Suprapubic skin (tissue), 4 donors: ENCODE data around the gene TNS1. TPM values are rescaled to one million over a fixed set of nuclear protein-coding genes. Genes with fewer than 3 reads are reported as not detected.

ENCODE experiments used
- DNase-seq, 2 donors: peaks; one replicate each; pipeline ENCODE4 v3.0.0-alpha.2; 2019; ENCODE audit warnings: low spot score in 2 of 2
- H3K27ac ChIP-seq: fragments of 200-600 bp; sonication (generic); one replicate; pipeline ENCODE4 v1.5.1; 2019
- H3K27me3 ChIP-seq: fragments of 200-600 bp; sonication (generic); one replicate; pipeline ENCODE4 v1.5.1; 2019
- H3K36me3 ChIP-seq: fragments of 200-600 bp; sonication (generic); one replicate; pipeline ENCODE4 v1.5.1; 2019
- H3K4me1 ChIP-seq: fragments of 200-600 bp; sonication (generic); one replicate; pipeline ENCODE4 v1.5.1; 2019
- H3K4me3 ChIP-seq: fragments of 200-600 bp; sonication (generic); one replicate; pipeline ENCODE4 v1.5.1; 2019; ENCODE audit warnings: mild to moderate bottlenecking
- H3K9me3 ChIP-seq: fragments of 200-600 bp; sonication (generic); one replicate; pipeline ENCODE4 v1.5.1; 2019
- EP300 ChIP-seq: sonication (generic); formaldehyde crosslinking; IDR thresholded peaks from one replicate; pipeline ENCODE4 v1.6.1; 2017; ENCODE audit warnings: antibody characterized with exemption
- POLR2A ChIP-seq, 2 donors: fragments of 450-650 bp; IDR thresholded peaks; one replicate each; pipeline ENCODE4 v1.6.1; 2017; ENCODE audit warnings: antibody characterized with exemption in 2 of 2, mild to moderate bottlenecking in 2 of 2, moderate library complexity in 2 of 2
- POLR2AphosphoS5 ChIP-seq, 3 donors: sonication (generic); formaldehyde crosslinking; IDR thresholded peaks; one replicate each; pipeline ENCODE4 v1.6.1; 2017; ENCODE audit warnings: antibody characterized with exemption in 3 of 3
- WGBS: methylation state at CpG from one replicate; pipeline ENCODE4 v1.1.5; 2018; 5-methylcytosine and 5-hydroxymethylcytosine counted together
- total RNA-seq, 4 donors: library from RNA; depleted of rRNA; stranded (reverse); fragments of >200 nt; gene quantifications; one replicate each; pipeline ENCODE4 v1.1.0, GENCODE V29; 2016
- TF ChIP-seq, protein P1 (sequence below), 2 donors: fragments of 200-600 bp in 1 of 2; fragments of 450-650 bp in 1 of 2; sonication (generic) in 1 of 2; IDR thresholded peaks; one replicate each; pipeline ENCODE4 v1.5.1; 2016 to 2019; ENCODE audit warnings: antibody characterized with exemption in 2 of 2, mild to moderate bottlenecking in 1 of 2, moderate library complexity in 1 of 2

The TNS1 gene
- total RNA-seq, 4 donors from 2014 or later, result 64.1 to 145 (median 99.5) TPM

DNA sequence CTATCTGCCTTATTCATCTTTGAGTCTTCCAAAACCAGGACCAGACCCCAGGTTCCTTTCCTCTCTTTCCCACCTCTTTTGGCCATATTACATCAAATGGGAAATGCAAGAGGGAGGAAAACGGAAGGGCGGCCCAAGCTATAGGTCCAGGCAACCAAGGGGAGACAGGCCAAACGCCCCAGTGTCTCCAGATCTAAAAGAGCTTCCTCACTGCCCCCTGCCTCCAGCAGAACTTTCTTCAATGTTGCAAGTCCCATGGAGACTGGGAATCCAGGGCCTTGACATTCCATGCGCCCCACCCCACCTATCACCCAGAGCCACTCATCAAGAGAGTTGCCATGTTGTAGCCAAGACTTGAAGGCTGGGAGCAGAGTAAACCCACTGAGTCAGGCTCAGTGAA lies 15.4 kb downstream of the TNS1 start:
- H3K4me3 ChIP-seq, result no peak overlapping the region
- H3K9me3 ChIP-seq, result no peaks in the 10 kb centered on the region
- no peaks in the 10 kb centered on the region for H3K36me3 ChIP-seq
- H3K27me3 ChIP-seq, result no peaks in the 10 kb centered on the region
- 94% methylated on average over 4 of the region's 4 CpGs for WGBS
- TF ChIP-seq EP300 (no peak), POLR2A (IDR thresholded peaks at IDR 0.05) (no peak), POLR2AphosphoS5 (IDR thresholded peaks at IDR 0.05) (no peak)
- TF ChIP-seq, protein P1, sequence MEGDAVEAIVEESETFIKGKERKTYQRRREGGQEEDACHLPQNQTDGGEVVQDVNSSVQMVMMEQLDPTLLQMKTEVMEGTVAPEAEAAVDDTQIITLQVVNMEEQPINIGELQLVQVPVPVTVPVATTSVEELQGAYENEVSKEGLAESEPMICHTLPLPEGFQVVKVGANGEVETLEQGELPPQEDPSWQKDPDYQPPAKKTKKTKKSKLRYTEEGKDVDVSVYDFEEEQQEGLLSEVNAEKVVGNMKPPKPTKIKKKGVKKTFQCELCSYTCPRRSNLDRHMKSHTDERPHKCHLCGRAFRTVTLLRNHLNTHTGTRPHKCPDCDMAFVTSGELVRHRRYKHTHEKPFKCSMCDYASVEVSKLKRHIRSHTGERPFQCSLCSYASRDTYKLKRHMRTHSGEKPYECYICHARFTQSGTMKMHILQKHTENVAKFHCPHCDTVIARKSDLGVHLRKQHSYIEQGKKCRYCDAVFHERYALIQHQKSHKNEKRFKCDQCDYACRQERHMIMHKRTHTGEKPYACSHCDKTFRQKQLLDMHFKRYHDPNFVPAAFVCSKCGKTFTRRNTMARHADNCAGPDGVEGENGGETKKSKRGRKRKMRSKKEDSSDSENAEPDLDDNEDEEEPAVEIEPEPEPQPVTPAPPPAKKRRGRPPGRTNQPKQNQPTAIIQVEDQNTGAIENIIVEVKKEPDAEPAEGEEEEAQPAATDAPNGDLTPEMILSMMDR (IDR thresholded peaks at IDR 0.05), result no peak
- peaks cover 23% of the 10 kb centered on the region for H3K4me1 ChIP-seq
- H3K27ac ChIP-seq, result no peak overlapping the region
- peak in 1 of 2 donors; percentile 59 for DNase-seq

DNA sequence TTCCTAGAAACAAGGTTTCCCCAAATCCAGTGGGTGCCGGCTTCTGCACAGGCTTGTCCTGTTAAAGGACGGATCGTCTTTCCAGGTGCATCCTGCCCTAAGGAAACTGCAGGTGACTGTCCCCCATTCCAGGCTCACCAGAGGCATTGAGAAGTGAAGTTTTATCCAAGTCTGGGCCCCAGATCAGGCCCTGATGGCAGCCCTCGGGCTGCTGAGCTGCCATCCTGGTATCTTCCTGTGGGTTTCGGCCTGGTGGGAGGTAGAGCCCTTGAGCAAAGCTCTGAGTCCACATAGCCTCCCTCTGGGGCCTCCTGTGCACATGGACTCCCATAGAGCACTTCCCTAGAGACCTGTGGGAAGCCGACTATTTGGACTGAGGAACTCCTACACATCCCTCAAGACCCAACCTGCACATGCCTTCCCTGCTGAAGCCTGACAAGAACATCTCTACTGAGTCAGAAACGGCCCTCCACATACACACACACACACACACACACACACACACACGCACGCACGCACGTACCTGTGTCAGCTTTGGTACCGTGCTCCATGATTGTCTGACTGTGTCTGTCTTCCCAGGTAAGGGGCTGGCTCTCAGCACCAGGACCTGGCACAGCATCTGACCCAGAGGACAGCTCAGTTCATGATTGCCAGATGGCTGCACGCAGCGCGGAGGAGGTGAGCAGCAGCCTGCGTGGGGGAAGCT lies 16.4 kb downstream of the TNS1 start:
- Histone ChIP-seq H3K4me1 (peaks cover 26% of the 10 kb centered on the region), H3K4me3 (no peak overlapping the region), H3K27ac (no peak overlapping the region), H3K9me3 (no peaks in the 10 kb centered on the region), H3K27me3 (no peaks in the 10 kb centered on the region), H3K36me3 (no peaks in the 10 kb centered on the region)
- WGBS, result 80% methylated on average over 1 of the region's 16 CpGs
- peak in 1 of 2 donors; percentile 50 for DNase-seq
- TF ChIP-seq, protein P1 (IDR thresholded peaks at IDR 0.05), result no peak
- no peak for TF ChIP-seq EP300
- TF ChIP-seq POLR2A (IDR thresholded peaks at IDR 0.05), result no peak
- TF ChIP-seq POLR2AphosphoS5 (IDR thresholded peaks at IDR 0.05), result no peak

DNA sequence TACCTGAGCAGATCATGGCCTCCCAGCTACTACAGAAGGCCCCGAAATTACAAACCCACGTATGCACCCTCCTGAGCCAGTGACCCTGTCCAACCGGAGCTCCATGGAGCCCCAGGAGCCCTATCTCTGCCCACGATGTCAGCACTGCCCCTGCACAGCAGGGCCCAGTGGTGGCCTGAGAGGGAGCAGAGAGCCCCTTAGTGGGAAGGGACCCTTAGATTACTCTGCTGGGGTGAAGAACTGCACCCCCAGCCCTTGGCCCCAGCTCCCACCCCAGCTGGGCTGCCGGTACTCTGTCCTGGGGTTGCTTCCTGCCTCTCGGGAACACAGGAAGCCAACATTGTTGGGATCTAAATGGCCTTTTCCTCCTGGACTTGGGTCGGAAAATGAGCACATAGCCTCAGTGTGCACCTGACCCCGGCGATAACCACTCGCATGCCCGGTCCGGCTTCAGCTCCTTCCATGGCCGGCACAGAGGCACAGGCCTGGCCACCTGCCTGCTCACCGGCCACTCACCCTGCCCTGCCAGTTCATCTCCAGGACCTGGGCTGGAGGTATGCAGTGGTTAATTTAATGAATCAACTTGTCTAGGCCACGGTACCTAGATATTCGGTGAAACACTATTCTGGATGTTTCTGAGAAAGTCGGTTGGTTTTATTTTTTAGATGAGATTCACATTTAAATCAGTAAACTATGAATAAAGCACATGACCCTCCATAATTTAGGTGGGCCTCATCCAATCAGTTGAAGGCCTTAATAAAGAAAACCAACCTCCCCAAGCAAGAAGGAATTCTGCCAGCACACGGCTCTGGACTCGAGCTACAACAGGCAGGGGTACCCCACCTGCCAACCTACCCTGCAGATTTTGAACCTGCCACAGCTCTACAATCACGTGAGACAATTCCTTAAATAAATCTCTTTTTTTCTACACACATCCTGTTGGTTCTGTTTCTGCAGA lies 19.2 kb downstream of the TNS1 start:
- Histone ChIP-seq H3K9me3 (no peaks in the 10 kb centered on the region), H3K27ac (no peak overlapping the region), H3K4me1 (peaks cover 44% of the 10 kb centered on the region), H3K36me3 (no peaks in the 10 kb centered on the region), H3K27me3 (no peaks in the 10 kb centered on the region), H3K4me3 (no peak overlapping the region)
- DNase-seq, result peak in 1 of 2 donors; percentile 56
- WGBS, result 76% methylated on average over 17 of the region's 20 CpGs
- TF ChIP-seq EP300 (no peak), POLR2AphosphoS5 (IDR thresholded peaks at IDR 0.05) (no peak), POLR2A (IDR thresholded peaks at IDR 0.05) (no peak)
- TF ChIP-seq, protein P1 (IDR thresholded peaks at IDR 0.05), result no peak

DNA sequence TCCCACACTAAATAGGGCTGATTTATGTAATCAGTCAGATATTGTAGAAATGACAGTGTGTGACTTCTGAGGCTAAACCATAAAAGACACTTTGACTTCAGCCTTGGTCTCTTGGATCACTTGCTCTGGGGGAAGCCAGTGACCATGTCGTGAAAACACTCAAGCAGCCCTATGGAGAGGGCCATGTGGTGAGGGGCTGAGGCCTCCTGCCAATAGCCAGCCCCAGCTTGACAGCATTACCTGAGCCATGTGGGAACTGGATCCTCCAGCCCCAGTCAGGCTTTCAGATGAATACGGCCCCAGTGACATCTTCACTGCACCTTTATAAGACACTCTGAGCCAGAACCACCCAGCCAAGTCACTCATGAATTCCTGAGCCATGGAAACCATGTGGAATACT lies 20.8 kb downstream of the TNS1 start:
- Histone ChIP-seq H3K4me1 (peaks cover 41% of the 10 kb centered on the region), H3K4me3 (no peak overlapping the region), H3K27ac (no peak overlapping the region), H3K27me3 (no peaks in the 10 kb centered on the region), H3K36me3 (peaks cover 5% of the 10 kb centered on the region), H3K9me3 (no peaks in the 10 kb centered on the region)
- peak; percentile 32 to 39 for DNase-seq
- TF ChIP-seq, protein P1 (IDR thresholded peaks at IDR 0.05), result no peak
- TF ChIP-seq POLR2AphosphoS5 (IDR thresholded peaks at IDR 0.05) (no peak), POLR2A (IDR thresholded peaks at IDR 0.05) (no peak), EP300 (no peak)
- WGBS, result 98% methylated on average over 2 of the region's 2 CpGs
